ENCODE measurements around the gene FCAMR.

FCAMR gene

GRCh38 chr1:206975306-206975705, 5.0 kb upstream of the FCAMR start:
- DNase-seq: no peak
- Histone ChIP-seq H3K27me3 (replicated peaks; ENCODE audit: control insufficient read depth, insufficient read depth, low read length, poor library complexity, severe bottlenecking) (no peaks in the 10 kb centered on the region), H3K4me3 (ENCODE audit: insufficient read depth, low read depth, low read length, poor library complexity, severe bottlenecking) (no peak overlapping the region), H3K9me3 (ENCODE audit: control insufficient read depth, low read length) (no peaks in the 10 kb centered on the region), H3K27ac (ENCODE audit: insufficient read depth, low read length, poor library complexity, severe bottlenecking) (no peak overlapping the region), H3K36me3 (ENCODE audit: control insufficient read depth, insufficient read depth, low read length) (no peaks in the 10 kb centered on the region), H3K4me1 (ENCODE audit: control insufficient read depth, insufficient read depth, low read length, poor library complexity, severe bottlenecking) (no peaks in the 10 kb centered on the region)

GRCh38 chr1:206974140-206974539, 3.9 kb upstream of the FCAMR start:
- no peaks in the 10 kb centered on the region for H3K9me3 ChIP-seq (ENCODE audit: control insufficient read depth, low read length)
- no peaks in the 10 kb centered on the region for H3K36me3 ChIP-seq (ENCODE audit: control insufficient read depth, insufficient read depth, low read length)
- no peak overlapping the region for H3K27ac ChIP-seq (ENCODE audit: insufficient read depth, low read length, poor library complexity, severe bottlenecking)
- H3K4me1 ChIP-seq (ENCODE audit: control insufficient read depth, insufficient read depth, low read length, poor library complexity, severe bottlenecking): no peaks in the 10 kb centered on the region
- H3K4me3 ChIP-seq (ENCODE audit: insufficient read depth, low read depth, low read length, poor library complexity, severe bottlenecking): no peak overlapping the region
- no peak for DNase-seq
- no peaks in the 10 kb centered on the region for H3K27me3 ChIP-seq (replicated peaks; ENCODE audit: control insufficient read depth, insufficient read depth, low read length, poor library complexity, severe bottlenecking)

GRCh38 chr1:206972728-206973127, 2.5 kb upstream of the FCAMR start:
- Histone ChIP-seq H3K36me3 (ENCODE audit: control insufficient read depth, insufficient read depth, low read length) (no peaks in the 10 kb centered on the region), H3K4me1 (ENCODE audit: control insufficient read depth, insufficient read depth, low read length, poor library complexity, severe bottlenecking) (peaks cover under 1% of the 10 kb centered on the region), H3K27me3 (replicated peaks; ENCODE audit: control insufficient read depth, insufficient read depth, low read length, poor library complexity, severe bottlenecking) (no peaks in the 10 kb centered on the region), H3K27ac (ENCODE audit: insufficient read depth, low read length, poor library complexity, severe bottlenecking) (no peak overlapping the region), H3K4me3 (ENCODE audit: insufficient read depth, low read depth, low read length, poor library complexity, severe bottlenecking) (no peak overlapping the region), H3K9me3 (ENCODE audit: control insufficient read depth, low read length) (no peaks in the 10 kb centered on the region)
- DNase-seq: no peak

GRCh38 chr1:206971029-206971655, 882 bp upstream of the FCAMR start:
- H3K4me1 ChIP-seq (ENCODE audit: control insufficient read depth, insufficient read depth, low read length, poor library complexity, severe bottlenecking): peaks cover 11% of the 10 kb centered on the region
- no peaks in the 10 kb centered on the region for H3K27me3 ChIP-seq (replicated peaks; ENCODE audit: control insufficient read depth, insufficient read depth, low read length, poor library complexity, severe bottlenecking)
- H3K27ac ChIP-seq (ENCODE audit: insufficient read depth, low read length, poor library complexity, severe bottlenecking): no peak overlapping the region
- H3K9me3 ChIP-seq (ENCODE audit: control insufficient read depth, low read length): no peaks in the 10 kb centered on the region
- no peak for DNase-seq
- no peaks in the 10 kb centered on the region for H3K36me3 ChIP-seq (ENCODE audit: control insufficient read depth, insufficient read depth, low read length)
- no peak overlapping the region for H3K4me3 ChIP-seq (ENCODE audit: insufficient read depth, low read depth, low read length, poor library complexity, severe bottlenecking)

- H3K36me3 ChIP-seq (ENCODE audit: control insufficient read depth, insufficient read depth, low read length): no peaks in the 10 kb centered on the region
- no peak for DNase-seq
- H3K4me1 ChIP-seq (ENCODE audit: control insufficient read depth, insufficient read depth, low read length, poor library complexity, severe bottlenecking): peaks cover 11% of the 10 kb centered on the region
- no peak overlapping the region for H3K27ac ChIP-seq (ENCODE audit: insufficient read depth, low read length, poor library complexity, severe bottlenecking)
- no peaks in the 10 kb centered on the region for H3K9me3 ChIP-seq (ENCODE audit: control insufficient read depth, low read length)
- no peaks in the 10 kb centered on the region for H3K27me3 ChIP-seq (replicated peaks; ENCODE audit: control insufficient read depth, insufficient read depth, low read length, poor library complexity, severe bottlenecking)
- no peak overlapping the region for H3K4me3 ChIP-seq (ENCODE audit: insufficient read depth, low read depth, low read length, poor library complexity, severe bottlenecking)
These were observed 1.2 kb downstream of the FCAMR start for GRCh38 chr1:206969090-206969489.

- peaks cover 11% of the 10 kb centered on the region for H3K4me1 ChIP-seq (ENCODE audit: control insufficient read depth, insufficient read depth, low read length, poor library complexity, severe bottlenecking)
- no peaks in the 10 kb centered on the region for H3K27me3 ChIP-seq (replicated peaks; ENCODE audit: control insufficient read depth, insufficient read depth, low read length, poor library complexity, severe bottlenecking)
- no peak overlapping the region for H3K4me3 ChIP-seq (ENCODE audit: insufficient read depth, low read depth, low read length, poor library complexity, severe bottlenecking)
- no peak for DNase-seq
- no peaks in the 10 kb centered on the region for H3K9me3 ChIP-seq (ENCODE audit: control insufficient read depth, low read length)
- H3K27ac ChIP-seq (ENCODE audit: insufficient read depth, low read length, poor library complexity, severe bottlenecking): no peak overlapping the region
- H3K36me3 ChIP-seq (ENCODE audit: control insufficient read depth, insufficient read depth, low read length): no peaks in the 10 kb centered on the region
These were observed 3.0 kb downstream of the FCAMR start for GRCh38 chr1:206967096-206967849.

GRCh38 chr1:206965781-206966180, 4.5 kb downstream of the FCAMR start:
- no peaks in the 10 kb centered on the region for H3K27me3 ChIP-seq (replicated peaks; ENCODE audit: control insufficient read depth, insufficient read depth, low read length, poor library complexity, severe bottlenecking)
- no peaks in the 10 kb centered on the region for H3K9me3 ChIP-seq (ENCODE audit: control insufficient read depth, low read length)
- H3K4me3 ChIP-seq (ENCODE audit: insufficient read depth, low read depth, low read length, poor library complexity, severe bottlenecking): no peak overlapping the region
- DNase-seq: no peak
- H3K36me3 ChIP-seq (ENCODE audit: control insufficient read depth, insufficient read depth, low read length): no peaks in the 10 kb centered on the region
- H3K27ac ChIP-seq (ENCODE audit: insufficient read depth, low read length, poor library complexity, severe bottlenecking): no peak overlapping the region
- H3K4me1 ChIP-seq (ENCODE audit: control insufficient read depth, insufficient read depth, low read length, poor library complexity, severe bottlenecking): peaks cover 11% of the 10 kb centered on the region

- DNase-seq: no peak
- Histone ChIP-seq H3K9me3 (ENCODE audit: control insufficient read depth, low read length) (no peaks in the 10 kb centered on the region), H3K36me3 (ENCODE audit: control insufficient read depth, insufficient read depth, low read length) (no peaks in the 10 kb centered on the region), H3K27ac (ENCODE audit: insufficient read depth, low read length, poor library complexity, severe bottlenecking) (no peak overlapping the region), H3K27me3 (replicated peaks; ENCODE audit: control insufficient read depth, insufficient read depth, low read length, poor library complexity, severe bottlenecking) (no peaks in the 10 kb centered on the region), H3K4me1 (ENCODE audit: control insufficient read depth, insufficient read depth, low read length, poor library complexity, severe bottlenecking) (peaks cover 11% of the 10 kb centered on the region), H3K4me3 (ENCODE audit: insufficient read depth, low read depth, low read length, poor library complexity, severe bottlenecking) (no peak overlapping the region)
These were observed 6.5 kb downstream of the FCAMR start for GRCh38 chr1:206963740-206964139.

- Histone ChIP-seq H3K9me3 (ENCODE audit: control insufficient read depth, low read length) (no peaks in the 10 kb centered on the region), H3K27me3 (replicated peaks; ENCODE audit: control insufficient read depth, insufficient read depth, low read length, poor library complexity, severe bottlenecking) (no peaks in the 10 kb centered on the region), H3K27ac (ENCODE audit: insufficient read depth, low read length, poor library complexity, severe bottlenecking) (no peak overlapping the region), H3K4me3 (ENCODE audit: insufficient read depth, low read depth, low read length, poor library complexity, severe bottlenecking) (no peak overlapping the region), H3K36me3 (ENCODE audit: control insufficient read depth, insufficient read depth, low read length) (no peaks in the 10 kb centered on the region), H3K4me1 (ENCODE audit: control insufficient read depth, insufficient read depth, low read length, poor library complexity, severe bottlenecking) (peaks cover 11% of the 10 kb centered on the region)
- DNase-seq: no peak
These were observed 7.0 kb downstream of the FCAMR start for GRCh38 chr1:206963119-206963712.

- no peak overlapping the region for H3K27ac ChIP-seq (ENCODE audit: insufficient read depth, low read length, poor library complexity, severe bottlenecking)
- H3K4me1 ChIP-seq (ENCODE audit: control insufficient read depth, insufficient read depth, low read length, poor library complexity, severe bottlenecking): peaks cover 6% of the 10 kb centered on the region
- no peak for DNase-seq
- no peaks in the 10 kb centered on the region for H3K27me3 ChIP-seq (replicated peaks; ENCODE audit: control insufficient read depth, insufficient read depth, low read length, poor library complexity, severe bottlenecking)
- H3K9me3 ChIP-seq (ENCODE audit: control insufficient read depth, low read length): no peaks in the 10 kb centered on the region
- no peaks in the 10 kb centered on the region for H3K36me3 ChIP-seq (ENCODE audit: control insufficient read depth, insufficient read depth, low read length)
- H3K4me3 ChIP-seq (ENCODE audit: insufficient read depth, low read depth, low read length, poor library complexity, severe bottlenecking): no peak overlapping the region
These were observed 8.0 kb downstream of the FCAMR start for GRCh38 chr1:206962272-206962671.

Data from effector memory CD4-positive, alpha-beta T cell (primary cell).